Lower leg skin (tissue), 4 donors: ENCODE results near the gene CATSPERB. TPM values are rescaled to one million over a fixed set of nuclear protein-coding genes. Genes with fewer than 3 reads are reported as not detected.

Experiments used
- DNase-seq, 2 donors: peaks; one replicate each; pipeline ENCODE4 v3.0.0-alpha.2; 2019; ENCODE audit warnings: low spot score in 2 of 2
- H3K4me3 ChIP-seq: fragments of 200-600 bp; sonication (generic); 2 replicates; pipeline ENCODE4 v1.5.1; 2017; ENCODE audit warnings: mild to moderate bottlenecking, low read depth; ENCODE audit not compliant: poor library complexity, severe bottlenecking
- CTCF ChIP-seq, 3 donors: fragments of 450-650 bp; IDR thresholded peaks; one replicate each; pipeline ENCODE4 v1.5.1; 2016; ENCODE audit warnings: antibody characterized with exemption in 3 of 3, mild to moderate bottlenecking in 3 of 3, moderate library complexity in 2 of 3
- POLR2A ChIP-seq, 2 donors: fragments of 450-650 bp; IDR thresholded peaks; one replicate each; pipeline ENCODE4 v1.6.1; 2016 to 2017; ENCODE audit warnings: antibody characterized with exemption in 2 of 2, mild to moderate bottlenecking in 1 of 2, moderate library complexity in 1 of 2
- WGBS, 2 donors: methylation state at CpG; one replicate each; pipeline ENCODE4 v1.1.5; 2018; 5-methylcytosine and 5-hydroxymethylcytosine counted together
- intact Hi-C: fragments of 100-400 bp; cut with DNase I; formaldehyde crosslinking; loops from one replicate; pipeline ENCODE4 v1.15.0; 2023; ENCODE audit warnings: low total_unique reads
- total RNA-seq, 4 donors: library from RNA; depleted of rRNA; stranded (reverse); fragments of >200 nt; gene quantifications; one replicate each; pipeline ENCODE4 v1.1.0, GENCODE V29; 2016

CATSPERB gene
- total RNA-seq, 4 donors from 2014 or later = 0.21 to 1.3 (median 0.44) TPM

DNA sequence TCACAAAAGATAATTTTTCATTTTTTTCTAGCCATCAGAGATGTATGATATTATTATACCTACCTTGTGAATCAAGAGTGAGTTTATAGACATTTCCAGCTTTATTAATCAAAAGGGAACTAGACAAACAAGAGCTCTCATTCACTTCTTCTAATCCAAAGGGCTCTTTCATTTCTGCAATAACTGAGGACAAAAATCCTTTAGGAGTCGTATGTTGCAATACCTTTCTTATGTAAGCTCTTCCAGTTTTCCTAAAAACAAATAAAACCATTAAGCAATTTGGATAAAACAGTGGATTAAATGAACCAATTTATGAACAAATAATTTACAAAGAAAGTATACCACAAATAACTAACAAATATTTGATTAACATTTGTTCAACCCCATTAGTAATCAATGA lies 107.1 kb downstream of the CATSPERB start:
- intact Hi-C loops = no loop called here
- no peak for DNase-seq
- no peak for TF ChIP-seq CTCF (IDR thresholded peaks at IDR 0.05)
- TF ChIP-seq POLR2A (IDR thresholded peaks at IDR 0.05) = no peak
- no peak overlapping the region for H3K4me3 ChIP-seq
- 83 to 91% methylated on average over 1 of the region's 1 CpG for WGBS, 2 donors

DNA sequence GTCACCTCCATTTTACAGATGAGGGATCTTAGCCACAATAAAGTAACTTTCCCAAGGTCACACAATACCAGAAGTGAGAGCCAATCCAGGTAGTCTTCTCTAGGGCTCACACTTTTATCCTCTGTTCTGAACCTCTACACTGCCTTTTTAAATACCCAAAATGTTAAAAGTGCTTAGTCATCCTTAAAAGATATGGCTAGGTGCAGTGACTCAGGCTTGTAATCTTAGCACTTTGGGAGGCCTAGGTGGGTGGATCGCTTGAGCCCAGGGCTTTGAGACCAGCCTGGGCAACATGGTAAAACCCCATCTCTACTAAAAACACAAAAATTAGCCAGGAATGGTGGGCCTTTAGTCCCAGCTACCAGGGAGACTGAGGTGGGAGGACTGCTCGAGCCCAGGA lies 117.7 kb downstream of the CATSPERB start:
- H3K4me3 ChIP-seq = no peak overlapping the region
- DNase-seq = no peak
- intact Hi-C loops = no loop called here
- 40 to 50% methylated on average over 2 of the region's 2 CpGs for WGBS, 2 donors
- TF ChIP-seq POLR2A (IDR thresholded peaks at IDR 0.05) (no peak), CTCF (IDR thresholded peaks at IDR 0.05) (no peak)

DNA sequence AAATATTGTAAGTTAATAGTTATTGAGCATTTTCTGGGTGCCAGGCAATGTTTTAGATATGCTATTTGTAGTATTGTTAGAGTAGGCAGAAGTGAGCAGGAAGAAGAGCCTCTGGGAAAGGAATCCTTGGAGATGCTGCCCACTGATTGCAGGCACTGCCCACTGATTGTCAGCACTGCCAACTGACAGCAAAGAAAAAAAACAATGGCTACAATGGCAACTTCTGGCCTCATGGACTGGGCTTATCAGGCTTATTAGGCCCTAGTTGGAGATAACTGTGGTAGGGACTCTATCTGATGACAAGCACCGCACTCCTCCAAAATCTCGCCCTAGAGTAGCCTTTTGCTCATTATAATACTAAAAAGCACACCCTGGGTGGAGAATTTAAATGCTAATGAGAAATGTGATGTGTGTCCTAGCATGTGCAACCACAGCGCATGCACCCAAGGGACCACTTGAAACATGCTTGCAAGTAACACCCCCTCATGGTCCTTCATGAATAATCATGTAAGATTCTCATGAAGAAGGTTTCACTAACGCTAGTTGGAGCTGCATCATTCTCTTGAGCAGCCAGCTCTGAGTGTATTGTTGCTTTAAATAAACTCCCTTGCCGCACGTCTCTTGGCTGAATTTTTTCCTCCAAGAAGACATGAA lies 118.3 kb downstream of the CATSPERB start:
- DNase-seq = no peak
- 81 to 87% methylated on average over 6 of the region's 6 CpGs for WGBS, 2 donors
- TF ChIP-seq CTCF (IDR thresholded peaks at IDR 0.05) (no peak), POLR2A (IDR thresholded peaks at IDR 0.05) (no peak)
- intact Hi-C loops = no loop called here
- no peak overlapping the region for H3K4me3 ChIP-seq

DNA sequence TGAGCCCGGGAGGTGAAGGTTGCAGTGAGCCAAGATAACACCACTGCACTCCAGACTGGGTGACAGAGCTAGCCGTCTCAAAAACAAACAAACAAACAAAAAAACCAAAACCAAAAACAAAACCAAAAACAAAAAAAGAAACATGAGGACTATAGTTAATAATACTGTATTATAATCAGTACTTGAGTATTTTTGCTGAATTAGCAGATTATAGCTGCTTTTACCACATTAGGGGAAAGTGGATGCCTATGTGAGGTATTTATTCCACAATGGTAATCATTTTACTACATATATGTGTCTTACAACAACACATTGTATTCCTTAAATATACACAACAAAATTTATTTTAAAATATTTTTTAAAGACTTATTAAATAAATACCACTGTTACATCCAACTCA lies 120.4 kb downstream of the CATSPERB start:
- intact Hi-C loops = no loop called here
- H3K4me3 ChIP-seq = no peak overlapping the region
- TF ChIP-seq CTCF (IDR thresholded peaks at IDR 0.05) (no peak), POLR2A (IDR thresholded peaks at IDR 0.05) (no peak)
- 70 to 85% methylated on average over 2 of the region's 2 CpGs for WGBS, 2 donors
- no peak for DNase-seq

- DNase-seq = no peak
- H3K4me3 ChIP-seq = no peak overlapping the region
- WGBS, 2 donors = 76 to 80% methylated on average over 3 of the region's 3 CpGs
- intact Hi-C loops = no loop called here
- TF ChIP-seq POLR2A (IDR thresholded peaks at IDR 0.05) = no peak
- TF ChIP-seq CTCF (IDR thresholded peaks at IDR 0.05) = no peak
These were observed 122.7 kb downstream of the CATSPERB start for GRCh38 chr14:91609161-91609560.
